GM18909 (cell line): ENCODE measurements around the gene CEACAM16.
"Not testable (repeated sequence)": the region's sequence is repeated elsewhere in the genome, so short reads cannot be mapped to it uniquely, and the experiment has no call there.

Source experiments
- ATAC-seq: cut with Tn5 transposase; IDR thresholded peaks from one replicate; pipeline ENCODE4 v1.9.1; 2021; ENCODE audit warnings: mild to moderate bottlenecking; ENCODE audit not compliant: unreplicated experiment, poor library complexity

Gene CEACAM16

GRCh38 chr19:44673510-44673909 is 25.4 kb upstream of the CEACAM16 start:
- no peak for ATAC-seq

GRCh38 chr19:44675521-44675920 is 23.4 kb upstream of the CEACAM16 start:
- ATAC-seq: no peak

GRCh38 chr19:44677019-44677811 is 21.7 kb upstream of the CEACAM16 start:
- no peak for ATAC-seq

- no peak for ATAC-seq
Measured at GRCh38 chr19:44680536-44680935, 18.4 kb upstream of the CEACAM16 start.

GRCh38 chr19:44681992-44682790 is 16.8 kb upstream of the CEACAM16 start:
- no peak for ATAC-seq

GRCh38 chr19:44682807-44683206 is 16.1 kb upstream of the CEACAM16 start:
- no peak for ATAC-seq

- no peak for ATAC-seq
Measured at GRCh38 chr19:44683434-44684210, 15.3 kb upstream of the CEACAM16 start.

GRCh38 chr19:44684396-44684795 is 14.6 kb upstream of the CEACAM16 start:
- not testable (repeated sequence) for ATAC-seq

GRCh38 chr19:44684892-44685863 is 13.8 kb upstream of the CEACAM16 start:
- ATAC-seq: no peak

- ATAC-seq: no peak
Measured at GRCh38 chr19:44685877-44686276, 13.1 kb upstream of the CEACAM16 start.

- no peak for ATAC-seq
Measured at GRCh38 chr19:44686896-44687295, 12.1 kb upstream of the CEACAM16 start.

GRCh38 chr19:44687888-44688287 is 11.1 kb upstream of the CEACAM16 start:
- ATAC-seq: no peak

GRCh38 chr19:44689290-44690130 is 9.4 kb upstream of the CEACAM16 start:
- no peak for ATAC-seq

GRCh38 chr19:44690131-44690440 is 8.9 kb upstream of the CEACAM16 start:
- no peak for ATAC-seq

- no peak for ATAC-seq
Measured at GRCh38 chr19:44692379-44692721, 6.6 kb upstream of the CEACAM16 start.

- no peak for ATAC-seq
Measured at GRCh38 chr19:44694184-44694579, 4.8 kb upstream of the CEACAM16 start.

GRCh38 chr19:44696939-44697669 is 1.8 kb upstream of the CEACAM16 start:
- ATAC-seq: no peak

GRCh38 chr19:44697670-44698034 is 1.3 kb upstream of the CEACAM16 start:
- ATAC-seq: no peak
